HG03045 (cell line): Measurements from ENCODE around the gene RPUSD3.

Experiments
- ATAC-seq: cut with Tn5 transposase; IDR thresholded peaks from one replicate; pipeline ENCODE4 v1.9.1; 2021; ENCODE audit warnings: mild to moderate bottlenecking, moderate library complexity; ENCODE audit not compliant: unreplicated experiment

The RPUSD3 gene

GRCh38 chr3:9834520-9835380, 9.1 kb downstream of the RPUSD3 start:
- no peak for ATAC-seq

- no peak for ATAC-seq
Measured at GRCh38 chr3:9833078-9833477, 10.7 kb downstream of the RPUSD3 start.

- ATAC-seq, result no peak
Measured at GRCh38 chr3:9831253-9831652, 12.6 kb downstream of the RPUSD3 start.

- no peak for ATAC-seq
Measured at GRCh38 chr3:9828801-9829755, 14.7 kb downstream of the RPUSD3 start.

GRCh38 chr3:9826815-9827573, 16.8 kb downstream of the RPUSD3 start:
- ATAC-seq, result no peak

GRCh38 chr3:9825451-9826040, 18.3 kb downstream of the RPUSD3 start:
- no peak for ATAC-seq

GRCh38 chr3:9820946-9821345, 22.9 kb downstream of the RPUSD3 start:
- ATAC-seq, result no peak

GRCh38 chr3:9820543-9820942, 23.3 kb downstream of the RPUSD3 start:
- ATAC-seq, result no peak

- ATAC-seq, result no peak
Measured at GRCh38 chr3:9818666-9819335, 25.0 kb downstream of the RPUSD3 start.

GRCh38 chr3:9817436-9817835, 26.4 kb downstream of the RPUSD3 start:
- no peak for ATAC-seq

- no peak for ATAC-seq
Measured at GRCh38 chr3:9815986-9816385, 27.8 kb downstream of the RPUSD3 start.

- ATAC-seq, result no peak
Measured at GRCh38 chr3:9812870-9813483, 30.8 kb downstream of the RPUSD3 start.

GRCh38 chr3:9810846-9811245, 33.0 kb downstream of the RPUSD3 start:
- no peak for ATAC-seq

- peak; percentile 4 for ATAC-seq
Measured at GRCh38 chr3:9810433-9810770, 33.4 kb downstream of the RPUSD3 start.

GRCh38 chr3:9809615-9810432, 34.0 kb downstream of the RPUSD3 start, which contains the start of gene TTLL3:
TTLL3 (plus strand) TSS chr3:9810262; CDS start chr3:9810662, 400 bp downstream.
- peak; percentile 41 for ATAC-seq

GRCh38 chr3:9809239-9809614, 34.6 kb downstream of the RPUSD3 start:
- ATAC-seq, result no peak

- ATAC-seq, result no peak
Measured at GRCh38 chr3:9808345-9809037, 35.3 kb downstream of the RPUSD3 start.

- ATAC-seq, result no peak
Measured at GRCh38 chr3:9807981-9808344, 35.8 kb downstream of the RPUSD3 start.
